ENCODE data around the gene ADAP1.

GRCh38 chr7:979886-980571 lies 25.5 kb upstream of the ADAP1 start:
- TF ChIP-seq POLR2A (IDR thresholded peaks at IDR 0.05) (no peak), CTCF (IDR thresholded peaks at IDR 0.05) (no peak)

All from heart left ventricle (tissue), 13 donors.